Parietal lobe (tissue), 2 donors: Measurements from ENCODE around the gene ABCG5. TPM values are rescaled to one million over a fixed set of nuclear protein-coding genes. Genes with fewer than 3 reads are reported as not detected.

Experiments used
- small RNA-seq: library from RNA; depleted of rRNA; stranded (forward); fragments of <200 nt; gene quantifications from one replicate; pipeline ENCODE3, GENCODE V24; 2014; ENCODE audit warnings: low replicate concordance
- total RNA-seq: library from RNA; depleted of rRNA; stranded (reverse); fragments of >200 nt; gene quantifications from one replicate; pipeline ENCODE4 v1.2.3, GENCODE V29; 2014

The ABCG5 gene
- total RNA-seq = not detected

DNA sequence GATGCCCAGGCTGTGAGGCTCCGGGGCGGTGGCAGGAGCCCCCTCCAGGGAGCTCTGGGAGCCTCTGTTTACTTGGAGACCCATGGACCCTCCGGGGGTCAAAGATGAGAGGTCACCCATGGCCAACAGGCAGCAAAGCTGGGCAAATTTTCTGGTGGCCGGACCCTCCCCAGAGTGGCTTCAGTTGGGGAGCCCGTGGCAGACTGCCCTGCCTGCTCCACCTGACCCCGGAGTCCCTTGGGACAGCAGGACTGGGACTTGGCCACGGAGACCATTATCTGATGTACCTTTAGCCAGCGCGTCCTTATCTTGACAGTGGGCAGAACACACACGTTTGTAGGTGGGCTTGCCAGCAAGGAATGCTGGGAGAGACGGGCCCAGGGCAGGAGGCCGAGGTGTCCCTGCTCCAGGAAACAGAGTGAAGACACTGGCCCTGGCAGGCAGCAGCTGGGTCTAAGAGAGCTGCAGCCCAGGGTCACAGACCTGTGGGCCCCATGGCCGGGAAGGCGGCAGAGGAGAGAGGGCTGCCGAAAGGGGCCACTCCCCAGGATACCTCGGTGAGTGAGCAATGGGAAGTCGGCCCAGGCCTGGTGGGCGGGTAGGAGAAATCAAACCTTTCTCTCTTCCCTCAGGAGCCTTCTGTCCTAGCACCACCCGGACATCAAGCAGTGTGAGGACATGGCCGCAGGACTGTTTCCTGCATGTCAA lies at the start of gene ABCG5, which contains the start of gene ABCG8:
TSS of gene ABCG5 (minus strand) at position 280 of the 708 bp plus-strand sequence. CDS start at position 120, 160 bp downstream.
TSS of gene ABCG8 (plus strand) at position 412 of the 708 bp plus-strand sequence. CDS start at position 495, 83 bp downstream.

DNA sequence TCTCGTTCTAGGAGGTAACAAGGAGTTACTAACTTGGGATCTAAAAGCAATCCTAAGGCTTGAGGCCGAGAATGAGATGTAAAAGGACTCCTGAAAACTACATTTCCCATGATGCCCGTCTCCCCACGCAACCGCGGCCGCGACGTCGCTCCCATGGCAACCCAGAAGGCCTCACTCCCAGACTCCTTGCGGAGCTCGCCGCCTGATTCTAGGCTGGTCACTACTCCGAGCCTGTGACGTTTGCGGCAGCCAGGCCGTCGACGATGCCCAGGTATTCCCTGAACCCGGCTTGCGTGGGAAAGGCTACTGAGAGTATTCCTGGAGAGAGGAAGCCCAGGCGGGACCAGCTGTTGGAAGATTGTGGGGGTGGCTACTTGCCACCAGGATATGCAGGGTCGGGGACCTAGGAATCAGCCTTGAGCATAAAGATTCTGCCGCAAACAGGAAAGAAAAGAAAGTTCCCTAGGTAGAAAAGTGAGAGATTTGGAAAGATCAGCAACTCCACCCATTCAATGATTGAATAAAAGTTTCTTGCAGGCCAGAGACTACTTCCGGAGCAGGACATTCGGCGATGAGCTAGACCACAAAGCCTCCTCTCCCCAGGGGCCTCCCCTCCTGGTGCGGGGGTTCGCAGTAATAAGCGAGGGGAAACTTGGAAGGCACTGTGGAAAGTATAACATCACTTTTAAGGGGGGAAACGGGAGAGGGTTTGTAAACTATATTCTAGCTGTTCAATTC lies 64.6 kb downstream of the ABCG5 start, which contains the start of gene DYNC2LI1:
TSS of gene DYNC2LI1 (plus strand) at position 164 of the 738 bp plus-strand sequence. CDS start at position 264, 100 bp downstream.

Small RNAs within 50 kb of the gene (small RNA-seq; reads per million reads assigned to genes)
- gene RN7SKP66 = not detected

Other genes with a start within 250 kb of the ABCG5 start
- gene THADA, start 242.8 kb downstream of the ABCG5 start, total RNA-seq = 63.5 TPM
- gene PLEKHH2, start 201.6 kb downstream of the ABCG5 start, total RNA-seq = 12.5 TPM
- gene C1GALT1C1L, start 162.4 kb downstream of the ABCG5 start, total RNA-seq = not detected
- gene DYNC2LI1, start 64.8 kb downstream of the ABCG5 start, total RNA-seq = 48.2 TPM
- 0.31 TPM for gene ABCG8, start 132 bp upstream of the ABCG5 start, total RNA-seq
- 101 TPM for gene LRPPRC, start 157.2 kb upstream of the ABCG5 start, total RNA-seq